CD4-positive, alpha-beta T cell treated with Interferon alpha-2 for 1 hour (primary cell): ENCODE results near the gene PRXL2A.

Experiments used
- DNase-seq, 2 donors: peaks; one replicate each; pipeline ENCODE4 v3.0.0-alpha.2; 2020 to 2022

The PRXL2A gene

DNA sequence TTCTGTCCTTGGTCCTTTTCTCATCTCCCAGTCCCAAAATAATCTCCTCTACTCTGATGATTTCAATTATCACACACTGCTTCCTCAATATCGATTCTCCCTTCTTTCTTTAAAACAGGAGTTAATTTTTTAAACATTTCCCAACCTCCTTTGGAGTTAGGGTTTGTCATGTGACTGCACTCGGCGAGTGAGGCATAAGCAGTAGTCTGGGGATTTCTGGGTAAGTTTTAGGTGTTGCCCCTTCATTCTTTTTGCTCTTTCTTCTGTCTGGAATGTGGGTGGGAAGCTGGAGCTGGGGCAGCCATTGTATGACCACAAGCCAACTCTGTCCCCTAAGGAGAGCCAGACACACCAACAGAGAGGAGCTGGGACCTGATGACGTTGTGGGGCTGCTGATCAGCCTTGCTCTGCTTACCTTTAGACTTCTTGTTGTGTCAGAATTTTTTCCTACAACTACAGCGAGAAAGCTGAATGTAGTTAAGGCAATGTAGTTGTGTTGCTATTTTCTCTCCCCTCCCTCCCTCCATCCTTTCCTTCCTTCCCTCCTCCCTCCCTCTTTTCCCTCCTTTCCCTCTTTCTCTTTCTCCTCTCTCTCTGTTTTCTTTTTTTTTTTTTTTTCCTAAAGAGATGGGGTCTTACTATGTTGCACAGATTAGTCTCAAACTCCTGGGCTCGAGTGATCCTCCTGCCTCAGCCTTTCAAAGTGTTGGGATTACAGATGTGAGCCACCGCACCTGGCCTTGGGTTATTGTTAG lies 39.3 kb downstream of the PRXL2A start:
- DNase-seq, result no peak

DNA sequence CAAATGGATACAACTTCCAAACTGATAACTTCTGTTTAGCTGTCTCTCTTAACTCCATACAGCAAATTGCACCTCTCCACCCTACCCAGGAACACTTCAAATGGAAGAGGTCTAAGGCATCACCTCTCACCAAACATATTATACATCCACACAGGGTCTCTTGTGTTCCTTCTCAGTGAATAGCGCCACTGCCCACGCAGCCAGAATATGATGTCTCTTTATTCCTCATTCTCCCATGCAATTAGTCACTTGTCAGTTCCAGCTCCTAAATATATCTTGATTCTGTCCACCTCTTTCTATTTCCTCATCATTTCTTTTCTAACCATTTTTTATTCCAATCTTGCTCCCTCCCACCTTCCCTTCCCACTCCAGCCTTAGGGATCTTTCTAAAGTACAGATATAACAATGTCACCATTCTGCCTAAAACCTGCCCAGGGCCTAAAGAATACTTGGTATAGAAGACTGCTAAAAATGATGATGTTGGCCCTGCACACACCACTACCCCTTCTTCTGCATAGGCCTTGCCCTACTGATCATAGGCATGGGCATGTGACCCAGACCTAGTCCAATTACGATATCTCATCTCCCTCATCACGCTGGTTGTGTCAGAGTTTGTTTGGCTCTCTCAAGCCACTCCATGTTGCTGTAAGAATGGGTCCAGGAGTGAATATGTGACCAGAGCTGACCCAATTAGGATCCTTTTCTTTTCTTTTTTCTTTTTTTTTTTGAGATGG lies 40.0 kb downstream of the PRXL2A start:
- no peak for DNase-seq

DNA sequence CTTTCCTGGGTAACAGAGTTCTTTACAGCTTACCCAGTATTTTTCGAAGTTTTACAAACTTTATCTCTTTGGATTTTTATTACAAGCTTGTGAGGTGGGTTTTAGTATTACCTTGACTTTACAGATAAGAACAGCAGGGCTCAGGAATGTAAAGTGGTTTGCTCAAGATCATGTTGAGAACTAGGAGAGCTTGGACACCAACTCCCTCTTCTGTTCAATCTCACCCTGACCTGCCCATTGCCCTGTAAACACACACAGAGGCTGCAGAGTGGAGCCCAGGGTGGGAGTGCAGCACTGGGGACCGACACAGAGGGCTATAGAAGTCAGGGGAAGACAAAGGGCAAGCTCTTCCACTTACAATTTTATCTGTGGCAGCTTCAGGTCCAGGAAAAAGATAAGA lies 41.2 kb downstream of the PRXL2A start:
- DNase-seq, result no peak

DNA sequence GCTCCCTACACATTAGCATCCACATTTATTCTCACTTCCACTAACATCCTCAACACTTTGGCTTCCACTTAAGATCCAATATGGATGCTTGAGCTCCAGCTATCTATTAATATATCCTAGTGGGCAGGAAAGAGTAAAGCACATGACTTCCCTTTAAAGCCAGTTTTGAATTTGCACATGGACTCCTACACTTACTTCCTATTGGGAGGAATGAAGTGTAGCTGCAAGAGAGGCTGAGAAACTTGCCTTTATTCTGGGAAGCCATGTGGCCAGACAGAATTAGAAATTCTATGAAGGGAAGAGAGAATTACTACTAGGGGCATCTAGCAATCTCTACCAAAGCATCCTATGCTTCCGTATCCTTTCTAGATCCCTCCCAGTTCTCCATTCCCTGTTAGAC lies 42.8 kb downstream of the PRXL2A start:
- DNase-seq, result no peak

DNA sequence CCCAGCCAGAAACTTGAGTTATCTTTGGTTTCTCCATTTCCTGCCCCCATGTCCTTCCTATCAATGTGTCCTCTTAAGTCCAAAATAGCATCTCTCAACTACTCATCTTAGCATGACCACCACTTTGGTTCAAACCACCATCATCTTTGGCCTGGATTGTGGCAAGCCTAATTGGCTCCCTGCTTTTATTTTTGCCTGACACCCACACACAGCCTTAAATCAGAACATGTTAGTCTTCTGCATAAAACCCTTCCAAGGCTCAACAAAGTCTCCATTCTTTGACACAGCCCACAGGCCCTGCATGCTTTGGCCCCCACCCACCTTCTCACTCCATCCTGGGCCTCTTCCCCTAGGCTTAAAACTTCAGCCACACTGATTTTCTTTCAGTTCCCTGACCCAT lies 43.7 kb downstream of the PRXL2A start:
- DNase-seq, result no peak

DNA sequence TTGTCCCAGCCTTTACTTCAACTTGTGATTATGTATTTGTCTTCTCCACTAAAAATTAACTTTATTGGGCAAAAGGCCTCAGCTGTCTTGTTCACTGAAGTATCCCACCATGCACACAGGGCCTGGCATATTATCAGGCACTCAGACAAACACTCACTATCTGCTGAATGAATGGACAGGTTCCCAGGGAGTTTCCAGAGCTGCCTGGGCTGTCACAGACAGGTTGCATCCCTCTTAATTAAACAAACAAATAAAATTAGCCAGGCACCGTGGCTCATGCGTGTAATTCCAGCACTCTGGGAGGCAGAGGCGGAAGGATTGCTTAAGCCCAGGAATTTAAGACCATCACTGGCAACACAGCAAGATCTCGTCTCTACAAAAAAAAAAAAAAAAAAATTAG lies 44.3 kb downstream of the PRXL2A start:
- no peak for DNase-seq

DNA sequence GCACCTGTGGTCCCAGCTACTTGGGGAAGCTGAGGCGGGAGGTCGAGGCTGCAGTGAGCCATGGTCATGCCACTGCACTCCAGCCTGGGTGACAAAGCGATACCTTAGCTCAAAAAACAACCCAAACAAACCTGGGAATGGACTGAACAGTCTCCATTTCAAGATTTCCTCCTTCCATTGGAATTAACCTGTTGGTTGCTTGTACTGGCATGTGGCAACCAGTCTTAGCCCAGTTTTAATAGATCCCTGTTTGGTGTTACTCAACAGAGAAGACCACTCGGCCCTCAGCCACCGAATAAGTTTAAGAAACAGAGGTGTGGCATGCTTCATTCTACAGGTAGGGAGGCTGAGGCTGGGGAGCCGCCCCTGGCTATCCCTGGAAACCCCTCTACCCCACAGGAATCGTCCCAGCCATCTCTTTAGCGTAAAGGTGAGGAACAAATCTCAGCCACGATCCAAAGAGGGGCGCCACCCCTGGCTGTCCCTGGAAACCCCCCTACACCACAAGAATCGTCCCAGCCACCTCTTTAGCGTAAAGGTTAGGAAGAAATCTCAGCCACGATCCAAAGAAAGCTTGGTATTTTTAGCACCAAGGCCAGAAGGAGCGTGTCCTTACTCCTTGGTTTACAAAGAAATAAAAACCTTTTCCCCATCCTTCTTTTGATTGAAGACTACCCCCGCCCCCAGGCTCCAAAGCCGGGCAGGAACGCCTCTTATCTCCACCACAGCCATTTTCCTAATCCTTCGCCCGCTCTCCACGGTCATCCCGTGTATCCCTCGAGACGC lies 44.9 kb downstream of the PRXL2A start:
- no peak for DNase-seq

DNA sequence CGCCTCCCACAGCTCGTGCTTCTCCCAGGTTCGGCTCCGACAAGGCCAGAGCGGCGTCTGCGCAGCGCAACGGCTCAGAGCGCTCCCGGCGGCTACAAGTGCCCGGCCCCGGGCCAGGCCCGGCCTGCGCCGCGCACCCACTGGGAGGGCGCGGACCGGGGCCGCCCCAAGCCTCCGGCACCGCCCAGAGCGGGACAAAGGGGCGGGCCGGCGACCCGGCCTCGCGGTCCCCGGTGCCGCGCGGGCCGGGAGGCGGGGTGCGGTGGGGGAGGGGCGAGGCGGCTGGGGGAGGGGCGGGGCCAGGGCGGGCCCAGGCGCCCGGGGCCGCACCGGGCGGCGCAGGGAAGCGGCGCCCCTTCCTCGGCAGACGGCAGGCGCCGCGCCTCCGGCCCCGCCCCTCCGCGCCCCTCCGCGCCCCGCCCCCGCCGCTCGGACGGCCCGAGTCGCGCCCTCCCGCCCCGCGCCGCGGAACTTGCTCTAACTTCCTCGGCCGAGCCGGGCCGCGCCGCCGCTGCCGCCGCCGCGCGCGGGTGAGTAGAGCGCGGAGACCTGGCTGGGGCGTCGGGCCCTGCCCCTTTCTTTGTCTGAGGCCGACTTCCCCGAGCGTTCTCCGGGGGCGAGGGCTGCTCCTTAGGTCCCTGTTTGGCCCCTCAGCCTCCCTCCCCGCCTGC lies 45.6 kb downstream of the PRXL2A start, which contains the start of gene TSPAN14:
TSS of gene TSPAN14 (plus strand) at position 469 of the 671 bp plus-strand sequence. CDS start 34,924 bp downstream, outside the sequence.
- DNase-seq, result peak; percentile 82 to 87

DNA sequence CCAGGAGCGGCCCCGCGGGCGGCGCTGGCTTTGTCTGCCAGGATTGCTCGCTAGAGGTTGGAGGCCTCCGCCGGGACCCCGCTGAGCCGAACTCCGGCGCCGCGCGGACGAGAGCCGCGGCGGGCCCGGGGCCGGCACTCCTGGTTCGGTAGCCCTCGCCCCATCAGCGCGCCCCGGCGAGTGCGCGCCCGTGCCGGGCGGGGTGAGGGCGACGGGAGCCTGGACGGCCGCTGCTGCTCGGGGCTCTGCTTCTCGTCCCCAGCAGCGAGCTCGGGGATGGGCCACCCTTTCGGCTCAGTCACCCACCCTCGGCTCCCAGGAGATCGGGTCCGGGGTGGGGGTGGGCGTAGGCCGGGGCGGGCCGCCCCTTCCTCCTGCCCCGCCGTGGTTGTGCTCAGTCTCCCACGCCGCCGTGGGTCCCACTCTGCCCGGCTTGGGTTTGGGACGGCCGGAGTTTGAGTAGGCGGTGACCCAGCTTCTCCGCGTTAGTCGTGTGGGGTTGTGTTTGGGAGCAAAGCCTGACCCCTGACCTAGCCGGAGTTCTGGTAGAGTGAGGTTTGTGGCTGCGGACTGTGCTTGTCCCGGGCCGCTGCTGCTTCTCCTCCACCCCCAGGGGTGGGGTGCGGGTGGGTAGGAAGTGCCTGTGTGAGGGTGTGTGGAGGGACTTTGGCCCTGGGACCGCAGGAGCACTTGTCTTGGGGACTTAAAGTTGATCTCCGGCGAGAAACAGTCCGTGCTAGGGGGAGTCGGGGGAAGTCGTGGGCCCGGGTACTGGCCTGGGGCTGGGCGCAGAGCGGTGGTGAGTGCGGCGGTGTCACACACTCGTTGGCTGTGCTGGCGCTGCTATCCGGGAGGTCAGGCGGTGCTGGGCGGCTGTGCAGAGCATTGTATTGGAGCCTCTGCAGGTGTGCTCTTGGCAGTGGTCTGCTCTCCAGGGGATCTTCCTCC lies 46.4 kb downstream of the PRXL2A start:
- no peak for DNase-seq

DNA sequence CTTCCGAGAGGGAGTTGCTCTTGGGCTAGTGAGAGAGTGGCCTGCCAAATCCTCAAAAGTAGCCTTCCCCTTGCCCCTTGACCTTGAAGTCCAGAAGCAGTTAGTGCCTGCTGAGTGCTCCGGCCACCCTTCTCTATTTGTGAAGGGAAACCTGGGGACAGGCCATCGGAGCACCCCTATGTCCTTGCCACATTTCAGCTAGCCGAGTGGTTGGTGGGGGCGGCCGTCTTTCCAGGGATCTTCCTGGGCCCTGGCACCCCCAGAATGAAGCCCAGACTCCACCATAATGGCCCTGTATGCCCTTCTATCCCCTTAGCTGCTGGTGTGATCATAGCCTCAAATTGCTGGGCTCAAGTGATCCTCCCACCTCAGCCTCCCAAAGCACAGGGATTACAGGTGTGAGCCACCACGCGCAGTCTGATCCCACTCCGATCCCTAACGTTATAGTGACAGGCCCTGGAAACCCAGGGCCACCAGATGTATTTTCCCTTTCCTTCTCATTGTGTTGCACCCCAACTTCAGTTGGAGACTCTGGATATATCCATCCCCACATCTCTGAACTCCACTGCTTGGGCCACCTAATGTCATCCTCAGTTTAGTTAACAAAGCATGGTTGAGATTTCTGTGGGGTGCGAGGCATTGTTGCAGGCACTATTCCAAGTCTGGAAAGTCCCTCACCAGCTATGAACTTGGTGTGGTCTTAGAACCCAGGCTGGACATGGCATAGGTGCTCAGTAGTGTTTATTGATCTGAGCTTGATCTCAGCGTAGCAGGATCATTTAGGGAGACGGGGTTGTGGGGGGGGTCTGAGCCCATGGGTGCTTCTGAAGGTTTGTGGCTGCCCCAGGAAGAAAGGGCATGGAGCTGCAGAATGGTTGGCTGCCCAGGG lies 47.4 kb downstream of the PRXL2A start:
- no peak for DNase-seq

DNA sequence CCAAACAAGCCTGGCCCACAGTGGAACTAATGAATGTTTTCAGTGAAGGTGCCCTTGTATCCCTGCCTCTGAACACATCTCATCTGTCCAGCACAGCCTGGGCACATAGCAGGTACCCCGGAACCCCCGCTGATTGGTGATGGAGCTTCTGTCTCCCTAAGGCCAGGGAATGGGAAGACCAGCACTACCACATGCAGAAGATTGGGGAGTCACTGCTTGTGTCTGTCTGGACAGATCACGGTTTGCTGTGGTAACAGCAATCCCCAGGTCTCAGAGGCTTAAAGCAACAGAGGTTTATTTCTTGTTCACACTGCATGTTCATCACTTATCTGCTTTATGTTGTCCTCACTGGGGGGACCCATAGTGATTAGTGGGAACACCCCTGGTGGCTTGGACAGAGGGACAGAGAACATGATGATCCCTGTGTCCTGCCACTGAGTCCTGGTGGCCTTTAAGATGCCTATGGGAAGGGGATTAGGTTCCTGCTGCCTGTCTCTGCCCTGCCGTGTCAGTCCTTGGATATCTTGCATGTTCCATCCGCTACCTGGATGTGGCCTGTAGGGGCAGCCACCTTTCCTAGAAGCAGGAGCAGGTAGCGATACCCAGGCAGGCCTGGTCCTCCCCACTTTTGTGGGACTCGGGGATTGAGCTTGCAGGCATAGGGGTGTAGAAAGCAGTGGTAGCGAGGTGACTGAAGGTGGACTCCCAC lies 49.4 kb downstream of the PRXL2A start:
- DNase-seq, result no peak

DNA sequence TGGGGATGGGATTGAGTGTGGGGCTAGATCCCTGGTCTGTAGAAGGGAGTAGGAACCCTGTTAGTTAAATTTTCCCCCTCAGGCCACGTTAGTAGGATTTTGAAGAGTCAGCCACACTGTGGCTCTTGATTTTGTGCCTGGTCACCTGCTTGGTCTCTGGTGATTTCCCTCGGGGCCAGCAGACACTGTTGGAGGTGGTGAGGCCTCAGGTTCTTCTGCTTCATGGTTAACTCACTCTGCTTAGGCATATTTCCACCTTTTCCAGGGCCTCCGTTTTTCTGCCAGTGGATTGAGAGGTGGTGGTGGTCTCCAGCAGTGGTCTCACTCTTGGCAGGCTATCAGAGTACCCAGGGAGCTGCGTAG lies 49.9 kb downstream of the PRXL2A start:
- DNase-seq, result no peak

DNA sequence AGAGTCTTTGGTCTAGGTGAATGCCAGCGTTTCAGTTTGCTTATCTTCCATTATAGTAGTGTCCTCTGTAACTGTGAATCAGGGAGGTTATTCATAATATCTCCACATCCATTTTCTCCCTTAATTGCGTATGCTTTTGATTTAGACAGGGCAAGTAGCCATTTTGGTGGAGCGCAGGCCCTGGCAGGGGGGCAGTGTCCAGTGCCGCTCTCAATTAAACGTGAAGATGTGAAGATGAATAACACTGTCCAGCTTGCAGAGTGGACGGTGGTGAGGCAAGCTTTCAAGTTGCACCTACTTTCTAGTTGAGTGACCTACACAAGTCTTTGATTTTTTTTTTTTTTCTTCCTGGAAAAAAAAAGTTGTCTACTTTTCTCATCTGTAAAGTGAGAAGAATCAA lies 50.3 kb downstream of the PRXL2A start:
- no peak for DNase-seq

DNA sequence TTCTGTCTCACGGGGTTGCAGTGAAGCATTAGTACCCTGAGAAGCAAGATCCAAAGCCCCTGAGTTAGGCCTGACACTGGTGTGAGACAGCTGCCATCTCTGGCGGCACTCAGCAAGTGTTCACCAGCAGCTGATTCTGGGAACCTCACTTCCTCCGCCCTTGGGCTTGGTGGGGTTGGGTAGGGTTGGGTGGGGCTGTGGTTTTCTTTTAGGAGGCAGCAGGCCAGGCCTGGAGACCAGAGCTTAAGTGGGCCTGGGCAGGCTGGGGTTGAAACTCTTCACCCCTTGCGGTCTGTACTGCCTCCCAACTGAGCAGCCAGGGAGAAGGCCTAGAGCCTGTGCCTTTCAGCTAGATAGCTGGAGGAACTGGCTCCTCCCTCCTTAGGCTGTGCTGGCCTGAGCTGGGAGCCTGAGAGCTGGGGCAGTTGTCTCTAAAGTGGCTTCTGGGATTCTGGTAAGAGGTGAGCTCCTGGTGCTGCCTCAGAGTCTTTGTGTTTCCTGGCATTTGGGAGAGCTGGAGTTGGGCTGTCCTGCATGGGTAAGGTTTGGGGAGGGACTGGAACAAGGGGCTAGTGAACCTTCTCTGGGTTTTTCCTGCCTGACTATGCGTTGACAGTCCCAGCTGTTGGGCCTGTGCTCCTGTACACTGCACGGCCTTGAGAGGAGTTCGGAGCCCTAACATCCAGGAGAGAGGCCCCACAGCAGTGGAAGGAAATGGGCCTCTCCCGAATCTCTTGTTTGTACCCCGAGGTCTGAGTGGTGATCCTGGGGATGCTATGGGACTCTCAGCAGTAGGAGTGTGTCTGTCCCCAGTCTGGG lies 50.9 kb downstream of the PRXL2A start:
- peak; percentile 71 to 80 for DNase-seq

DNA sequence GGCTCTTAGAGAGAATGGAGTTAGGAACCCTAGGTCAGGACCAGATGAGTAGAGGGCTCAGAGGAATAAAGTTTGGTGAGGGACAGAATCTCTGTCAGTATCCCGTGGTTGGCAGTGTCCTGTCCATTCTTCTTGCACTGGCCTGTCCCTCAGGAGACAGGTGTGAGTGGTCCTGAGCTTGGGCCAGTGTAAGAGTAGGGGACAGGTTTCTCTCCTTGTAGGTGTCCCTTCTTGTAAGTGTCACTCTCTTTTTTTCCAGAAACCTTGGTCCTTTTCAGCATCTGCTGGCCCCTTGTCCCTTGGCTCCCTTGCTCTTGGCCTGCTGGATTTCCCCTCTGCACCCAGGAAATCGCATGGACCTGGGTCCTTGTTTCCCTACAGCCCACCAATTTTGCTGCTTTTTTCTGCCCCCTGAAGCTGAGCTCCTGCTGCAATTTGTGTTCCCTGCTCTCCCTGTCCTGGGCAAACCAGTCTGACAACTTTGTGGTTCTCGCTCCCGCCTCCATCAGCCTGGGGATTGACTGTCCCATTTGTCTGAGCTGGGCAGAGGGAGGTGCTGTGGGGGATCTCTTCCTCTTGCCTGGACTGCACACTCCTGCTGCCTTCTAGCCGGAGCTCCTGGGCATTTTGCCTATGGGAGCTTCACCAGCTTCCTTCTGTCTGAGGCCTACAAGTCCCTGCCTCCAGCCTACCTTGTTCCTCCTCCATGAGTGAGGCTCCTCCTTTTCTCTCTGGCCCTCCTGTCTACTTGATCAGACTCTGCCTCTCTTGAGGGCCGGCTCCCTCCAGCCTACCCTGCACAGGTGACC lies 52.3 kb downstream of the PRXL2A start:
- DNase-seq, result no peak

DNA sequence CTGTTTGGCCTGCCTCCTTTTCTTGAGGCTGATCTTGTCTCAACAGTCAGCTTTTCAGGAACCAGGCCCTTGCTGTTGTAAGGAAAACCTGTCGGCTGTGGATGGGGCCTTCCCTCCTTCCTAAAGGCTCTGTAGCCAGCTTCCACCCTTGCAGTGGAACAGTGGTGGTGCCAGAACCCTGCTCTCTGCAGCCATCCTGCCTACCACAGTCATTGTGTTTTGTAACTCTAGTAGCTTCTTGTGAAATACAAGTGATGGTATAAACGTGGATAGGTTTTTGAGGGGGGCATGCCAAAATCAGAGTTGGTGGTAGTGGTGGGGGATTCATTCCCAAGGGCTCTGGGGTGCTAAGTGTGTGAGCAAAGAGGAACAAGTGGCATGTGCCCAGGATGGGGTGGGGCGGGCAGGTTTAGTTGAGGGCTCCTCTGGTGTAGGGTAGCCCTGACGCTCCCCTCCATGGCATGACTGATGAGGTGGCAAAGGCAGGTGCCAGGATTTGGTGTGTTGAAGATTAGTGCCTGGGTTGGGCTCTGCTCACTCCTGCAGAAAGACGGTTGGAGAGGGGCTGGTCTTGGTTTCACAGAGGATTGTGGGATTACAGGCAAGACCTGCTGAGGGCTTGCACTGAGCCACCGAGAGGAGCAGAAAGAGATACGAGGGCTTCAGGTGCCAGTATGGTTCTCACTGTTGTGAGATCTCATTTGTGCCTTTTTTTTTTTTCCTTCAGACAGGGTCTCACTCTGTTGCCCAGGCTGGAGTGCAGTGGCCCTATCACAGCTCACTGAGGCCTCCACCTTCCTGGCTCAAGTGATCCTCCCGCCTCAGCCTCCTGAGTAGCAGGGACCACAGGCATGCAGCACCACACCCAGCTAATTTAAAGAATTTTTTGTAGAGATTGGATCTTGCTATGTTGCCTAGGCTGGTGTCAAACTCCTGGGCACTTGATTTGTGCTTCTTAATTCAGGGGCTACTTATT lies 53.1 kb downstream of the PRXL2A start:
- DNase-seq, result no peak
